ENCODE results near the gene PRXL2B.

PRXL2B gene

GRCh38 chr1:2638466-2639115 is 52.0 kb downstream of the PRXL2B start:
- DNase-seq, result no peak

DNA sequence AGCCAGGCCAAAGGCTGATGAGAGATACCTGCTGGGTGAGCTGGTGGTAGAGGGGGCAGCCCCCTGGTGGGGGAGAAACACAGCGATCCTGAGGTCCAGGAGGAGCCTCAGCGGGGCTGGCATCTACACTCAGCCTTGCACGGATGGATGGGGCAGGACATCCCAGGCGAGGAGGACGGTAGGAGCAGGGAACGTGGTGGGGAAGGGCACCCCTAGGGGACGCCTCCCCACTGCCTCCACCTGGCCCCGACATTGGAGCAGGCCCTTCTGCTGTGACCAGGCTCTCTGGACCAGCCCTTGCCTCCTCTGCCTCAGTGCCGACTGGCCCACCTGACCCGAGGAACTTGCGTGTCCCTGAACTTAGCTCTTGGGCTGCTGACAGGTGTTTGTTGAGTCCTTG is 52.6 kb downstream of the PRXL2B start:
- DNase-seq, result no peak

DNA sequence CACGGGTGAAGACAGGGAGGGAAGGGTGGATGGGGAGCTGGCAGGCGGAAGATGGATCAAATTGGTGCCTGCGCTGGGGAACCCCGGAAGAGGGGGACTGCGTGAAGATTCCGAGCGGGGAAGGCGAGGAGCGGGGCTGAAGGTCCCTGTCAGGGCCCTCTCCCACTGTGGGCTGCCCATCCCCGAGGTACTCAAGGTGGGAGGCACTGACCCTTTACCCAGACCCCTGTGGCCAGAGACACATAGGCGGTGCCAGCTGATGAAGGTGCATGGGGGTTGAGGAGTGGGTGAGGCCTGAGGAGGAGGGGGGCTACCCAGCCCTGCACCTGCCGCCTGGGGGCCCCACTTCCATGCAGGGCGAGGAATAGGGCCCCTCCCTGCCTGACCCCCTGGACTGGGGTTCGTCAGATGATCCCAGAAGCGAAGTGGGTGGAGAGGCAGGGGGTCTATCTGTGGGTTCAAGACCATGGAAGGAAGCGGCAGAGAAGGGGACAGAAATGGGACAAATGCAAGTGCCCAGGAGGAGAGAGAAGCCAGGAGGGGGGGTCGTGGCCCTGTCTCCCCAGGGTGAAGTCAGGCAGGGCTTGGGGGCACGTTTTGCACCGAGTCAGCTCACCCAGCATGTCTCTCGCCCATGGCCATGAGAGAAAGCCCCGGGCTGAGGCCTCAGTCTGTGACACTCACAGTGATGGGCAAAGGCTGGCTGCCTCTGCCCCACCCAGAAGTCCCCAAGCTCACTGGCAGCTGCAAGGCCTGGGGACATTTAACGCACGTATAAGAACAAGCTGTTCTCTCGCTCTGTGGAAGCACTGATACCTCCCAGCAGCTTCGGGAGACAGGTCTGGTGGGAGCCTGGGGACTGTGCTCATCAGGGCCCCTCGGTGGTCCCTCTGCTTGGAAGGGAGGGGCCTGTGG is 53.3 kb downstream of the PRXL2B start:
- DNase-seq, result no peak

- no peak for DNase-seq
Measured at GRCh38 chr1:2640626-2641025, 54.0 kb downstream of the PRXL2B start.

Data from CD4-positive, alpha-beta T cell treated with Interleukin-6 for 4 hours (primary cell).